Measurements from ENCODE around the gene MYO1E.

DNA sequence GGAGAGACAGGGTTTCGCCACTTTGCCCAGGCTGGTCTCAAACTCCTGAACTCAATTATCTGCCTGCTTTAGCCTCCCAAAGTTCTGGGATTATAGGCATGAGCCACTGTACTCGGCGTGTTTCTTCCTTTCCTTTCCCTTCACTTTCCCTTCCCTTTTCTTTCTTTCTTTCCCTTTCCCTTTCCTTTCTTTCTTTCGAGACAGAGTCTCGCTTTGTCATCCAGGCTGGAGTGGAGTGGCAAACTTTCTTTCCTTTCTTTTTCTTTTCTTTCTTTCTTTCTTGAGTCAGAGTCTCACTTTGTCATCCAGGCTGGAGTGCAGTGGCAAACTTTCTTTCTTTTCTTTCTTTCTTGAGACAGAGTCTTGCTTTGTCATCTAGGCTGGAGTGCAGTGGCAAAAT is 183.4 kb downstream of the MYO1E start:
- TF ChIP-seq EZH2 (IDR thresholded peaks at IDR 0.05), result no peak
- TF ChIP-seq POLR2AphosphoS5 (IDR thresholded peaks at IDR 0.05; ENCODE audit: borderline replicate concordance, low read depth, low read length), result no peak
